ENCODE measurements around the gene NOX5. TPM values are rescaled to one million over a fixed set of nuclear protein-coding genes. Genes with fewer than 3 reads are reported as not detected.

NOX5 gene
- total RNA-seq, 1 donor from 2014 or later: 0.20 TPM

DNA sequence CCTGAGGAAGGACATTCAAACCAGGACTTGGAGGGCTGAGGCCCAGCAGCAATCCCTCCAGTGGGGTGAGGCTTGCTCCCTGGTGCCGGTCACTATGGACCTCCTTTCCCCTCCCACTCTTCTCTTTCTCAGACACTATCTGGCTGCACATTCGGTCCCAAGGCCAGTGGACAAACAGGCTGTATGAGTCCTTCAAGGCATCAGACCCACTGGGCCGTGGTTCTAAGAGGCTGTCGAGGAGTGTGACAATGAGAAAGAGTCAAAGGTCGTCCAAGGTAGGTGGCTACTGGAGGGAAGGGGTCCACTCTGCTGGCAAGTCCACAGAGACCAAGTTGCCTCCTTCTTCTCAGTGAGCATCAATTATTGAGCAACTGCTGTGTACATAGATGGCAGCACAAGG, 28.0 kb downstream of the NOX5 start:
- TF ChIP-seq, protein P1, sequence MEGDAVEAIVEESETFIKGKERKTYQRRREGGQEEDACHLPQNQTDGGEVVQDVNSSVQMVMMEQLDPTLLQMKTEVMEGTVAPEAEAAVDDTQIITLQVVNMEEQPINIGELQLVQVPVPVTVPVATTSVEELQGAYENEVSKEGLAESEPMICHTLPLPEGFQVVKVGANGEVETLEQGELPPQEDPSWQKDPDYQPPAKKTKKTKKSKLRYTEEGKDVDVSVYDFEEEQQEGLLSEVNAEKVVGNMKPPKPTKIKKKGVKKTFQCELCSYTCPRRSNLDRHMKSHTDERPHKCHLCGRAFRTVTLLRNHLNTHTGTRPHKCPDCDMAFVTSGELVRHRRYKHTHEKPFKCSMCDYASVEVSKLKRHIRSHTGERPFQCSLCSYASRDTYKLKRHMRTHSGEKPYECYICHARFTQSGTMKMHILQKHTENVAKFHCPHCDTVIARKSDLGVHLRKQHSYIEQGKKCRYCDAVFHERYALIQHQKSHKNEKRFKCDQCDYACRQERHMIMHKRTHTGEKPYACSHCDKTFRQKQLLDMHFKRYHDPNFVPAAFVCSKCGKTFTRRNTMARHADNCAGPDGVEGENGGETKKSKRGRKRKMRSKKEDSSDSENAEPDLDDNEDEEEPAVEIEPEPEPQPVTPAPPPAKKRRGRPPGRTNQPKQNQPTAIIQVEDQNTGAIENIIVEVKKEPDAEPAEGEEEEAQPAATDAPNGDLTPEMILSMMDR (IDR thresholded peaks at IDR 0.05; ENCODE audit: unreplicated experiment): no peak
- DNase-seq (ENCODE audit: low spot score in 2 of 2, unreplicated experiment in 2 of 2): no peak
- Mint-ChIP-seq H3K27ac (no peak overlapping the region), H3K9me3 (no peaks in the 10 kb centered on the region), H3K4me3 (no peak overlapping the region), H3K4me1 (peaks cover 6% of the 10 kb centered on the region), H3K27me3 (ENCODE audit: low read depth) (peaks cover 1% of the 10 kb centered on the region), H3K36me3 (no peaks in the 10 kb centered on the region)

DNA sequence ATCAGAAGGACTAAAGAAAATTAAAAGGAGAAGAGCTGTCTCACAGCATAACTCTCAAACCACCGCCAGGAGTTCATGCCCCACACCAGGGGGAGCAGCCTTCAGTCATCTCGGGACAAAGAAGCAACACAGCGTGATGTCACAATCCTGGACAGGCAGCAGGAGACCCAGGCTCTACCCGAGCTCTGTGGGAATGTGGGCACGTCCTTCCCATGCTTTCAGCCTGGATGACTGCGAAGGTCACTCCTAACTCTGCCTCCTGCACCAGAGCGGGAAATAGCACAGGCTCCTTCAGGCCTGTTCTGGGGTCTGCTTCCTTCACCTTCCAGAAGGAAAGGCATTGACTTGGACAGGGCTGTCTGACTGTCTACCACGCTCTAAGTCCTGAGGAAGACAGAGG, 31.3 kb downstream of the NOX5 start:
- Mint-ChIP-seq H3K4me1 (peaks cover 6% of the 10 kb centered on the region), H3K27ac (no peak overlapping the region), H3K27me3 (ENCODE audit: low read depth) (no peaks in the 10 kb centered on the region), H3K36me3 (no peaks in the 10 kb centered on the region), H3K9me3 (no peaks in the 10 kb centered on the region), H3K4me3 (no peak overlapping the region)
- no peak for DNase-seq (ENCODE audit: low spot score in 2 of 2, unreplicated experiment in 2 of 2)
- TF ChIP-seq, protein P1 (IDR thresholded peaks at IDR 0.05; ENCODE audit: unreplicated experiment): no peak

DNA sequence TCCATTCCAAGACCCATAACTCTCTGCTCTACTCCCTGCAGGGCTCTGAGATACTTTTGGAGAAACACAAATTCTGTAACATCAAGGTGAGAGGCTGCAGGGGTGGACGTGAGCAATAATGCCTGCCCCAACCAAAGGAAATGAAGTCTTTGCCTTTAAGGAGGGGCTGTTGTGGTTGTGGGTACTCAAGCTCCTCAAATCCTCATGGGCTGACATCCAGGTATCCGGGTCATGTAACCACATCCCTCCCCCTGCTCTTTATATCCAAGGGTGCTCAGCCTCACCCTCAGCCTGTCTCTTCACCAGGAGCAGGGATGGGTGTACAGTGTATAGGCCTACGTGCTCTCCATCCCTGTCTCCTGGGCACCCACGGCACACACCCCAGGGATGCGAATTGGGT, 32.3 kb downstream of the NOX5 start:
- TF ChIP-seq, protein P1 (IDR thresholded peaks at IDR 0.05; ENCODE audit: unreplicated experiment): no peak
- DNase-seq (ENCODE audit: low spot score in 2 of 2, unreplicated experiment in 2 of 2): peak in 1 of 2 experiments; percentile 9
- H3K36me3 Mint-ChIP-seq: no peaks in the 10 kb centered on the region
- no peaks in the 10 kb centered on the region for H3K27me3 Mint-ChIP-seq (ENCODE audit: low read depth)
- no peak overlapping the region for H3K4me3 Mint-ChIP-seq
- no peak overlapping the region for H3K27ac Mint-ChIP-seq
- H3K4me1 Mint-ChIP-seq: peaks cover 6% of the 10 kb centered on the region
- H3K9me3 Mint-ChIP-seq: no peaks in the 10 kb centered on the region

DNA sequence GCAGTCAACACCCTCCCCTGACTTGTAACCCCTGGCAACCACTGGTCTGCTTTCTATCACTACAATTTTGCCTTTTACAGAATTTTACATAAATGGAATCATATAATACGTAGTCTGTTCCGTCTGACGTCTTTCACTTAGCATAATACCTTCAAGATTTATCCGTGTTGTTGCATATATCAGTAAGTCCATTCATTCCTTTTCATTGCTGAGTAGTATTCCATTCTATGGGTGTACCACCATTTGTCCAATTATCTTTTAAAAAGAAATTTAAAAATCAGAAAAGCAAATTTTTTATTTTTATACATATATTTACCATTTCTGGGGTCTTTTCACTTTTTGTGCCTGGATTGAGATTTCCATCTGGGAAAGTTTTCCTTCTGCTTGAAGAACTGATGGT, 35.5 kb downstream of the NOX5 start:
- H3K27ac Mint-ChIP-seq: no peak overlapping the region
- no peak overlapping the region for H3K4me3 Mint-ChIP-seq
- TF ChIP-seq, protein P1 (IDR thresholded peaks at IDR 0.05; ENCODE audit: unreplicated experiment): no peak
- no peaks in the 10 kb centered on the region for H3K36me3 Mint-ChIP-seq
- no peak for DNase-seq (ENCODE audit: low spot score in 2 of 2, unreplicated experiment in 2 of 2)
- H3K27me3 Mint-ChIP-seq (ENCODE audit: low read depth): no peaks in the 10 kb centered on the region
- peaks cover 6% of the 10 kb centered on the region for H3K4me1 Mint-ChIP-seq
- no peaks in the 10 kb centered on the region for H3K9me3 Mint-ChIP-seq

DNA sequence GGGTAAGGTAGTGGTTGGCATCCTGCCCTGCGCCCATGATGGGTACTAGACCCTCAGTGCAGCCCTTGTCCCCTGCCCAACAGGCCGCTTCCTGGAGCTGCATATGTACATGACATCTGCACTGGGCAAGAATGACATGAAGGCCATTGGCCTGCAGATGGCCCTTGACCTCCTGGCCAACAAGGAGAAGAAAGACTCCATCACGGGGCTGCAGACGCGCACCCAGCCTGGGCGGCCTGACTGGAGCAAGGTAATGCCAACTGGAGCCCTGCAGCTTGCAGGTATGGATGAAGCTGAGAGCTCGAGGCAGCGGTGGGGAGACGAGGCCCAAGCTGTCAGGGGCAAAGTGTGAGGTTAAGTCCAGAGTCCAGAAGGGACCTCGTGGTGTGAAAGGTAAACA, 40.8 kb downstream of the NOX5 start:
- no peak overlapping the region for H3K4me3 Mint-ChIP-seq

More for the DNA sequence above, 40.8 kb downstream of the NOX5 start:
- no peak for DNase-seq (ENCODE audit: low spot score in 2 of 2, unreplicated experiment in 2 of 2)
- no peak overlapping the region for H3K27ac Mint-ChIP-seq
- TF ChIP-seq, protein P1 (IDR thresholded peaks at IDR 0.05; ENCODE audit: unreplicated experiment): no peak
- no peaks in the 10 kb centered on the region for H3K36me3 Mint-ChIP-seq
- peaks cover 29% of the 10 kb centered on the region for H3K27me3 Mint-ChIP-seq (ENCODE audit: low read depth)
- H3K9me3 Mint-ChIP-seq: no peaks in the 10 kb centered on the region
- peaks cover 8% of the 10 kb centered on the region for H3K4me1 Mint-ChIP-seq

Measured in mesothelial cell of epicardium (in vitro differentiated cells).